ENCODE measurements around the gene IL1RAPL2. TPM values are rescaled to one million over a fixed set of nuclear protein-coding genes. Genes with fewer than 3 reads are reported as not detected.
"Not testable (repeated sequence)": the region's sequence is repeated elsewhere in the genome, so short reads cannot be mapped to it uniquely, and the experiment has no call there.

Gene IL1RAPL2
- total RNA-seq, 1 donor from 2014 or later, result not detected

DNA sequence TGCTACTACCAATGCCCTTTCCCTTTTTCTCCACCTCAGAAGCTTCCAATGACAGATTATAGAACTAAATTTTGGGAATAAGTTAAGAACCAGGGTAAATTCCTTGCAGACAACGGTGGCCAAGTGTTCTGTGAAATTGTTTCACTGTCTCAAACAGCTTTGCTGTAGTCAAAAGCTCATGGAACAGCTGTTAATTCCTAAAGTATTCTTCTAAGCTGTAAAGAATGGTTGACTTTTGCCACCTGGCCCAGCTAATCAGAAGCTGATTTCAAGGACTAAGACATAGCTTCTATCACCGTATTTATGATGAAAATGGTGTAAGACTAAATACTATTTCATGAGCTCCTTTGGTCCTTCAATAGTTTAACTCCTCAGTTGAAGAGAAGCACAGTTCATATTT lies 297.5 kb downstream of the IL1RAPL2 start:
- DNase-seq, result no peak

DNA sequence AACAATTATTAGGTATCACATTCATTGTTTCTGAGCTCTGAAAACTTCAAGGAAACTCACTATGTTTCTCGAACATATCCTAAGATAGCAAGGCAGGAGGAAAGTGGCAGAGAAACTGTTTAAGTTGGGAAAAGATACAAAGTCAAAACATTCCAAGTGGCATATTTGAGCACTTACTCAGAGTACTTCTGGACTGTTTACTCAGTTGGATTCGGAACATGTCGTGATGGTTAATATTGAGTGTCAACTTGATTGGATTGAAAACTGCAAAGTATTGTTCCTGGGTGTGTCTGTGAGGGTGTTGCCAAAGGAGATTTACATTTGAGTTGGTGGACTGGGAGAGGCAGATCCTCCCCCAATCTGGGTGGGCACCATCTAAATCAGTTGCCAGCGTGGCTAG lies 298.3 kb downstream of the IL1RAPL2 start:
- DNase-seq, result no peak

DNA sequence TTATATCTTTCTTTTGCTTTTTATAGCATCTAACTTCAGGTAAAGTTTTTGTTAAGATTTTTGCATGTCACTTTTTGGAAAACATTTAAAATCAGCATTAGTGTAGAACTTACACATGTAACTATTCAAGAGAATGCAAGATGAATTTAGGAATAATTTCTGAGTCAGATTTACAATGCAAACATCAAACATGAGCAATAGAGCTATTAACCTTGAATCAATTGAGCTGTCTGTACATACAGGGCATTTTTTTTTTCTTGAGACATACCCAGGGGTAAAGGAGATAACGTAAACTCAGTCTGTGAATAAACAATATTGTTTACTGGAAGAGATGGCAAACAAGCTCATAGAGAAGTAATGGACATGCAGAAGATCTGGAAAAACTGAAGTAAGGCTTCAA lies 311.5 kb downstream of the IL1RAPL2 start:
- DNase-seq, result no peak

DNA sequence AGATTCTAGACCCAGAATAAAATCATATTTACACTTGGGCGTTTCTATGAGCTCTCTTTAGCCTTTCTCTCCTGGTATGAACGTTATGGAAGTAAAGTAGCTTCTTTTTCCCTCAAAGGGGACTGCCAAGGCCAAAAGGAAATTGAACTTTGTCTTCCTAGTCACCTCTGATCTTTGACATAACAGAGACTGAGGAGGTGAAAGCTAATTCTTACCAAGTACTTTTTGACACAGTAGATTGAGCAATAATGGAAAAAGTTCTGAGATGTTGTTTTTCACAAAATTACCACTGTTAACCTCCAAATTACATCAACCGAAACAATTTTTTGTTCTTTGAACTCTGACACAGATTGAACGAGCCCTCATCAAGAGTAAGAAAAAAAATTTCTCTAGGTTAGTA lies 336.1 kb downstream of the IL1RAPL2 start:
- DNase-seq, result no peak

DNA sequence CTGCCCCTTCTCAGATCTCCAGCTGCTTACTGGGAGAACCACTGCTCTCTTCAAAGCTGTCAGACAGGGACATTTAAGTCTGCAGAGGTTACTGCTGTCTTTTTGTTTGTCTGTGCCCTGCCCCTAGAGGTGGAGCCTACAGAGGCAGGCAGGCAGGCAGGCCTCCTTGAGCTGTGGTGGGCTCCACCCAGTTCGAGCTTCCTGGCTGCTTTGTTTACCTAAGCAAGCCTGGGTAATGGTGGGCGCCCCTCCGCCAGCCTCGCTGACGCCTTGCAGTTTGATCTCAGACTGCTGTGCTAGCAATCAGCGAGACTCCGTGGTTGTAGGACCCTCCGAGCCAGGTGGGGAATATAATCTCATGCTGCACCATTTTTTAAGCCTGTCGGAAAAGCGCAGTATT lies 343.7 kb downstream of the IL1RAPL2 start:
- not testable (repeated sequence) for DNase-seq

DNA sequence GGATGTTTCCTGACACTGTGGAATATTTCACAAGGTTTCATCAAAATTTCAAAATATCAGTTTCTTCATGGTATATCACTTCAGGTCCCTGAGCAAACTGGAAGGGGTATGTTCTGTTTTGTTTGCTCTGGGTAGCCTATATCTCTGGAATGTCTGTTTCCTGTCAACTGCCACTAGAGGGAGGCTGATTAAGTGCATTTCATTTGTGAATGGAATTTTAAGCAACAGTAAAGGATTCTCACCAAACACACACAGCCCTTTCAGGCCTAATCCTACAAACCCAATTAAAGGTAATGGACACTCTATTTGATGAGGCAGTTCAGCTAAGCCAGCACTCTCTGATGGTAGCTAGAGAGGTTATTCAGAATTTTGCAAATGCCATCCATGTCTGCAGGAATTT lies 347.3 kb downstream of the IL1RAPL2 start:
- no peak for DNase-seq

DNA sequence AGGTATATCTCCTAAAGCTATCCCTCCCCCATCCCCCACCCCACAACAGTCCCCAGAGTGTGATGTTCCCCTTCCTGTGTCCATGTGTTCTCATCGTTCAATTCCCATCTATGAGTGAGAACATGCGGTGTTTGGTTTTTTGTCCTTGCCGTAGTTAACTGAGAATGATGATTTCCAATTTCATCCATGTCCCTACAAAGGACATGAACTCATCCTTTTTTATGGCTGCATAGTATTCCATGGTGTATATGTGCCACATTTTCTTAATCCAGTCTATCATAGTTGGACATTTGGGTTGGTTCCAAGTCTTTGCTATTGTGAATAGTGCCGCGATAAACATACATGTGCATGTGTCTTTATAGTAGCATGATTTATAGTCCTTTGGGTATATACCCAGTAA lies 348.7 kb downstream of the IL1RAPL2 start:
- not testable (repeated sequence) for DNase-seq

DNA sequence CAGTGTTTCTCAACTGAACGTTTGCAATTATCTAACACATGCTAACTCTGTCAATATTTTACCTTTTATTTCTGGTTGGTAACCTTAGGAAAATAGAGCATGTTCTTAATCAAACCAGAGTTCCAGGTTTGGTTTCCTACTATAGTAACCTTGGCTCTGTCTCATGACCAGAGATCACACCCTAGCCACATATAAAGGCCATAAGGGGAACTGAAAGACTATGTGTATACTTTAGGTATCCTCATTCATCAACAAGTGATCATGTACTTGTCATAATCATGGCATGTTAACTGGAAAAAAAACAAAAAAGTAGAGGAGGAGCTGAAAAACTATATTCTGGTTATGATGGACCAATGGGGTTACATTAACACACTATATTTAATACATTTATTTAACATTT lies 352.1 kb downstream of the IL1RAPL2 start:
- DNase-seq, result no peak

DNA sequence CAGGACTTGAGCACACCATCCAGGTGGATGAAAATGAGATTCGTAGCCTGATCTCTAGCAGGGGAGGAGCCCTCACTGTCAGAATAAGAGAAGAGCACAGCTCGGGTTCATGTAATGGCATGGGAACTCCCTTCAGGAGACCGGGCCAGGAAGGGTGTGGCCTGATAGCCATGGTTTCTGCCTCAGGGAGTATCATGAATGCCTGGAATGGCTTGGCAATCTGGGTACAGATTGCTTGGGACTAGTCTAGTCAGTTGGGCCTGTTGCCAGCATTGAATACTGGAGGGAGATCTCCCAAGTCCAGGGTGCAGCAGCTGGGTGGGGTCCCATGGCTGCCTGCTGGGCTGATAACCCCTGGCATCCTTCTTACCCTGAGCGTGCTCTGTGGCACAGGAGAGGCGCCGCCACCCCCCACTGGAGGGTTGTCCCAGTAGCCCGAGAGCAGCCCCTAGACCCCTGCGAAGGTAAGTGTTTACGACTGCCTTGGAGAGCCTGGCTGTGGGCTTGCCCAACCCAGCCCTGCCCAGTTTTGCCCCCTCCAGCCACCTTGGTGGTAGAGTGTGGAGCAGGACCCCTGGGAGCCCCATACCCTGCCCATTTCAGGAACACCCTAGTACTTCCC lies 355.7 kb downstream of the IL1RAPL2 start:
- no peak for DNase-seq

DNA sequence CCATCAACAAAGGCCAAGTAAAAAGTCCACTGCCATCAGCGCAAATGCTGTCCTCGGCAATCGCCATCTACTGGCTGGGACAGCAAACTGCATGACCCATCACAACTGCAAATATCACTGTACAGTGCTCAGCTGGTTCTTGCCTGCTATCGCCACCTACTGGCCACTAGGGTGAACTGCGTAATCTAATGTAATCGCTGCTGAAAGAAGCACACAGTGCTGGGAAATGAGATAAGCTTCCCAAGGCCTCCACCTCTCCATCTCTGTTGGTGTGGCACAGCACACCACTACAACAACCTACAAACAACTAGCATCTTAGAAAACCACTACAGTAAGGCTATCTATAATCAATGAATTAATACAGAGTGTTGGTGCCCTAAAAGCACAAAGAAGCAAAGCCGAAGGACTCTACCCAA lies 356.2 kb downstream of the IL1RAPL2 start:
- DNase-seq, result peak; percentile 75

DNA sequence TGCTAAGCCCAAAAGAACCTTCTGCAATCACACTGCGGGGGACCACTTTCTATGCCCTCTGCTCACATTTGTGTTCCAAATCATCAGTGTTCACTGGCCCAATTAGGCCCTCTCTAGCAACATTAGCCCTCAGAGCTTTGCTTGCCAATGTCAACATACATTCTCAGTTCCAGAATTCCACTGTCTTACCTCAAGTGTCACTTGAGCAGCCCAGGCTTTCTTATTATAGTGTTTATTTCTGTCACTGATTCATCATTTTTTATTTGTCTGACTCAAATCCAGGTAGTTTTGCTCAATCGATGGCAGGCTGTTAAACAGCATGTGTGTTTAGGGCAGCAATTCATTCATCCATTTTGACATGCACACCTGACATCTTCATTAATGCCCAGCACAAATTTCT lies 363.3 kb downstream of the IL1RAPL2 start:
- DNase-seq, result no peak

DNA sequence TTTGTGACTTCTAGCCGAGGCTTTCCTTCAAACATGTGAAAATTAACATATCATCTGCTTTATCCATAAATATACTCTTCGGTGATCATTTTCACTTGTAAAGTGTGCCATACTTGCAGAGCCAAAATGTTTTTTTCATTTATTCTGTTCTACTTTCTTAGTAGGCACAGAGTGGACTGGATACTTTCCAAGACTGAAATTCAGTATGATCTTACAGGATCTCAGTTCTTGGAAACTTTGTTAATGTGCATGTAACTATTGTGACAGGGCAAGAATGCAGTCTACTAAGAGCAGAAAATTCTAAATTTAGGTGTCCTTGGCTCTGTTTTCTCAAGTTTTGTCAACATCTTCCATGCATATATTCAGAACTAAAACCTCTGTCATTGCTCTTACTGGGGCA lies 369.6 kb downstream of the IL1RAPL2 start:
- no peak for DNase-seq

DNA sequence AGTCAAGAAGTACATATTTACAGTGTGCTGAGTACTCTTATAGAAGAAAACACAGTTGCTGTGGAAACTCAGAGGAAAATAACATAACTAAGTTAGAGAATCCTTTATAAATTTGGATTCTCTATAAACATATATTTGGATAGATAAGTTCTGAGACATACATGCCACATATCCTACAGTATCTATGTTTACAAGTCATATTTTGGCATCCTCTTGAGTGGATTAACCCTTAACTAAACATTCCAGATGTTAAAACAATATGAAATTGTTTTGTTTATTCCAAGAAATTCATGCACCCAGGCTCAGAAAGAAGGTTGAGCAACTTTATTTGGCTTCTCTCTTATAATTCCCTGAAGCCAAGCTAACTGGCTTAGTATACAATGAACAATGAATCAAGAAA lies 387.3 kb downstream of the IL1RAPL2 start:
- DNase-seq, result no peak

DNA sequence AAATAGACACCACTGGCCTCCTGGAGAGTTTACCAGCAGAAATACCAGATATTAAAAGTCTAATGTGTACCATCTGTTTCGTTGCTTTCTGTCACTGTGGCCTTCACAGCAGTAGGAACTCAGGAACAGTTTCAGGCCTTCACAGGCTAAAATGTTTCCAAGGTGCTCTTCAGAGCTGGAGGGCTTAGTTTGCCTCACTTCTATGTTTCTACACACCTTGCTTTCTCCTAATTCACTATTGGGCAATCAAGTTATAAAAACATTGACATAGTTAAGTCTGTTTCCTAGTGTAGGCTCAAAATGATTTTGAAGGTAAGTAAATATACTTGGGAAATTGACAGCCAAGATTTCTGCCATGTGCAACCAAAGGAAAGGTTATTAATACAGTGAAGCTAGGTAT lies 395.9 kb downstream of the IL1RAPL2 start:
- no peak for DNase-seq

DNA sequence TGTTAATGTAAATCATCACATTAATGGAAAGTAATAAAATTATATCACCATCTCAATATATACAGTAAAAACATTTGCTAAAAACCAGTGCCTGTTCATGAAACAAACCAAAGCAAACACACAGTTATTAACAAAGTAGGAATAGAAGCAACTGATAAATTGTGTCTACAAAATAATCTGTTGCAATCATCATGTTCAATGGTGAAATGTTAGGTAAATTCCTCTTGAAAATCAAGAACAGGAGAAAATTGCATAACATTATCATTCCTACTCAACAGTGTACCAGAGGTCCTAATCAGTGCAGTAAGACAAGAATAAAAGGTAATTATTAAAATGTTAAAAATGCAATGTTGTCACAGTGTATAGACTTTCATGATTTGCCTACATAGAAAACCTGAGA lies 402.2 kb downstream of the IL1RAPL2 start:
- DNase-seq, result no peak

DNA sequence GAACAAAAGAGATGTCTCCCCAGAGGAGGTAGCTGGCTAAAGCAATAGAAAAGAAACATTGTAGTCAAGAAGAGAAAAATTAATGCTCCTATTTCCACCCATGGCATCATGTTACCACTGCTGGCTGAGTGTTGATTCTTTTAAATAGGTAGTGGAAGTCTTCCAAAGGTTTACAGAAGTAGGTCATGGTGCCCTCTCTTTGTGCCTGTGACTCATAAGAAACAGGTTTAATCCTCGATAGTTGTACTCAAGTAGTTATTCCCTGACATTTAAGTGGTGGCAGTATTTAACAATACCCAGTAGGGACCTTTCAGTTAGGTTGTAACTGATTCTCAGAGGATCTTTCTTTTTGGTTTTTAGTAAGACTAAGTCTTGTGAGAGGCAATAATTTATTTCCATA lies 406.7 kb downstream of the IL1RAPL2 start:
- DNase-seq, result no peak

DNA sequence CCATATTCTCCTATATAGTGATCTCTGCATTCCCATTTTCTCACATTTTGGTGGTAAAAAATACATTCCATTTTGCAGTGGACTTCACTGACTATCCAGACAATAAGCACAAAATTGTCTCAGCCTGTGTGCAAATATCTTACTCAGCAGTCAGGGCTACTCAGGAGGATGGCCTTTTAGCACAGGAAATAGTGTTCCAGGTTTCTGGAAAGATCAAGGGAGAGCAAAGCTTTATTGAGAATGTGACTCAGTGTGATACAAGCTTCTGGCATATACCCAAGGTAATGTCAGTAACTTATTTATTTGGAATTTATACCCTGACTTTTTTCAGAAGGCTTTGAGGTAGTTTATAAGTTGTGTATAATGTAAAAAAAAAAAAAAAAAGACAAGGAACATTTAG lies 421.1 kb downstream of the IL1RAPL2 start:
- no peak for DNase-seq

DNA sequence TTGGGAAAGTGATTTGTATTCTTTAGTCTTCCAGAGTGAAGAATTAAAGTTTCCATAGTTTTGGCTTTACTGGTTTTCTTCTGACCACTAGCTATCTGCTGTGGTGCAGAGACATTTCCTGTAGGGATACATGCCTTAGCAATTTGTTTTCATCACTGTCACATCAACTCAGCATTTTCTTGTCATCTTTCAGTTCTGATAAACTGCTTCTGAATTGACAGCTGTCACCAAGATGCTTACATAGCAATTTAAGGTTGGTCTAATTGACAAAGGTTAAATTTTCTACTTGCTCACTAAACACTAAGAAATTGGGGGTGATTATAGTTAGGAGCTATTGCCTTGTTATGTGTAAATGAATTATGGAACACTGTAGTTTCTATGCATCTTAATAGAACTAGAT lies 422.0 kb downstream of the IL1RAPL2 start:
- DNase-seq, result no peak

DNA sequence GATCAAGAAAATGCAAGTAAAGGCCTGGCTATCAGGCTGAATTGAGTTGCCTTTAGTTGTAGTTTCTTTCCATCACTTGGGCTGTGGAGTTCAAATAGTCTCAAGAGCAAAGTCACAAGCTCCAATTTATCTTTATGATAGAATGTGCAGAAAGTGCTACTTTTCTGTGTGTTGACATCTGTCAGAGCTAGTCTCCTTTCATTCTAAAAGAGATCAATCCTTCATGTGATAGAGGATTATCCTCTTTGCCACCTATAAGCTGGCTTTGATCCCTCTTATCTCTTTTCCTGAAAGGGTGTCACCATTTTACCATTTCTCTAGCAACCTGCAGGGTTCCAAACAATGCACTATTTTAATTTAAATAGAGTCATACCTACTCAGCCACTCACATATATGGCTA lies 429.5 kb downstream of the IL1RAPL2 start:
- no peak for DNase-seq

DNA sequence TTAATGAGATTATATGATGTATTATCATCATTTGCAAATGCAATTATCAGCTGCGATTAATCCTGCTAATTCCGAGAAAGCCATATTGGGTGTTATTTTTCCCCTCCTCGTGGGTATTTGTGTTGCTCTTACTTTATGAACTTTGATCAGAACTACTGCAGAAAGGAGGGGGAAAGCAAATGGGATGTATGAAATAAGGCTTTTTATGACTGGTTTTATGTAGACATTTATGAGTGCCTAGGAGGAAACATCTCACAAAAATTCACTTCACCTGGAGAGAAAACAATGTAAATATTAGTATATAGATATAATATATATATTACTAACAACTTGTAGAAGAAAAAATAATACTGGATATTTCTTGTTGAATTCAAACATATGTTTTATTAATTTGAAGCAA lies 440.1 kb downstream of the IL1RAPL2 start:
- no peak for DNase-seq

DNA sequence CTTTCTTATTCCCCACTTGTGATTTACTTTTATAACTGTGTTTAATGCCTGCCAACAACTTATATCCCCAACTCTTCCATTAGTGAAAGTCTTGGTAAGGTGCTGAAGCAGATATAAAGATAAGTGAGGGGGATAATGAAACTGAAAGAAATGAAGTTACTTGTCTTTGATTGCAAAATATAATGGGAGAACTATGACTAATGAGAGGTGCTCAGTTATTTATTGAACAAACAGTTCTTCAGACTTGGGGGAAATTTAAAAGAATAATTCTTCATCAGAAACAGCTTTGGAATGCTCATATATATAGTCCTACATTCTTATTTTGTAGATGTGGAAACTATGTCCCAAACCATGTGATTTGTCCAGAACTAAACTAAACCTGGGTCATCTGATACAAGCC lies 441.0 kb downstream of the IL1RAPL2 start:
- DNase-seq, result no peak

DNA sequence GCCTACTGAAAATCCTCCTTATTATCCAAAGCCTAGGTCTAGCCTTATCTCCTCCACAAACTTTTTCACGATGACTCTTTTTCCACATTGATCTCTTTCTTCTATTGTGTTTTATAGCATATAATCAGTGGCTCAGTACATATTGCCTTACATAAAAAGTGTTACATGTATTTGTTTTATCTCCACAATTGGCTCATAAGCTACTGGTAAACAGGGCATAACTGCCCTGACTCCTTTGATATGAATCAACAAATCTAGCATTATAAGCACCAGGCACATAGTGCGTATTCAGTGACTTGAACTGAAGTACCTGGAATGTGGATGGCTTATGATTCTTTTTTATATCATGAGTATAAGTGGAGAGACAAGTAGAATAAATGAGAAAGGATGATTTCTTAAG lies 447.7 kb downstream of the IL1RAPL2 start:
- DNase-seq, result no peak

DNA sequence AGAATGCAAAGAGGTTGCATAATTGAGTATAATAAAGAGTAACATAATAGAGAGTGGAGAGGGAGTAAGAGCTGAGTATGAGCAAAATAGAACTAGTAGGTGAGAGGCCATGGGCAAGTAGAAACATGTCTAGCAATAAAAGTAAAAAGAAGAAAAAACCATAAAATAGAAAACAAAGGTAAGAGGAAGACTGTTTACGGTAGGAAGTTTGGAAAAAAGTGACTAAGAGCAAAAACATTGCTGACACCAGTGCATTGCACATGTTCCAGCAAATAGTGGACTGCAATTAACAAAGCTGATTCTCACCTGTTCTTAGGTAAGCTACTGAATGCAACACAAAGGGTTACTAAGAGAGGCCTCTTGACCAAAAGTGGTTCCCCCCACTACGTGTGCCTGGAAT lies 451.6 kb downstream of the IL1RAPL2 start:
- DNase-seq, result no peak

DNA sequence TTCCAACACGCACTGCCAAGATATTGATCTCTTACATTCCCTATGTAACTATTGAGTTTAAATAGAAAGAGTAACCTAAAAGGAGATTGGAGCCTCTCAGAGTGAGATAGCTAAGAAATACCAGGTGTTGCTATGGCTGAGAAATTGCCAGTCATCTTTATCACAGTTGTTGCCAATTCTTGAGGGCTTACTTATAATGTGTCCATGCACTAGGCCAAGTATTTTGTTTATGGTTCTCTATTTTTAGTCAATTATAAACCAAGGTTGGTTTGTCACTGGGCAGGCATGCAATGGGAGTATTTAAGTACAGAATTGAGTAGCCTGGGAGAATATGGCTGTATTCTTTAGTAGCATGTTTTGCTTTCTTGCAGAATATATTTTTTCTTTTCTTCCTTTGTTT lies 452.9 kb downstream of the IL1RAPL2 start:
- no peak for DNase-seq

DNA sequence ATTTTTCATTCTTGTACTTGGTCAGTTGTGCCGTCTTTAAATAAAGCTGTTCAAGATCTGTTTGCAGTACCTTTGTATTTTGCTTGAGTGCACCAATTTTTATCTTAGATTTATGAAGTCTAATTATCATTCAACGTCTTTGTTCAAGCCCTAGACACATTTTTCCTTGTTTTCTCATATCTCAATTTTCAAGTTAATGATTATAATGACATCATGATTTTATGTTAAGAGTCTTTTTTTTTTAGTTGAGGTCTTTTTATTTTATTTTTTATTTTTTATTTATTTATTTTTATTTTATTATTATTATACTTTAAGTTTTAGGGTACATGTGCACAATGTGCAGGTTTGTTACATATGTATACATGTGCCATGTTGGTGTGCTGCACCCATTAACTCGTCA lies 463.0 kb downstream of the IL1RAPL2 start:
- DNase-seq, result not testable (repeated sequence)

All from dermis blood vessel endothelial cell (primary cell).